Measurements from ENCODE around the gene TGM5.

TGM5 gene, protein sequence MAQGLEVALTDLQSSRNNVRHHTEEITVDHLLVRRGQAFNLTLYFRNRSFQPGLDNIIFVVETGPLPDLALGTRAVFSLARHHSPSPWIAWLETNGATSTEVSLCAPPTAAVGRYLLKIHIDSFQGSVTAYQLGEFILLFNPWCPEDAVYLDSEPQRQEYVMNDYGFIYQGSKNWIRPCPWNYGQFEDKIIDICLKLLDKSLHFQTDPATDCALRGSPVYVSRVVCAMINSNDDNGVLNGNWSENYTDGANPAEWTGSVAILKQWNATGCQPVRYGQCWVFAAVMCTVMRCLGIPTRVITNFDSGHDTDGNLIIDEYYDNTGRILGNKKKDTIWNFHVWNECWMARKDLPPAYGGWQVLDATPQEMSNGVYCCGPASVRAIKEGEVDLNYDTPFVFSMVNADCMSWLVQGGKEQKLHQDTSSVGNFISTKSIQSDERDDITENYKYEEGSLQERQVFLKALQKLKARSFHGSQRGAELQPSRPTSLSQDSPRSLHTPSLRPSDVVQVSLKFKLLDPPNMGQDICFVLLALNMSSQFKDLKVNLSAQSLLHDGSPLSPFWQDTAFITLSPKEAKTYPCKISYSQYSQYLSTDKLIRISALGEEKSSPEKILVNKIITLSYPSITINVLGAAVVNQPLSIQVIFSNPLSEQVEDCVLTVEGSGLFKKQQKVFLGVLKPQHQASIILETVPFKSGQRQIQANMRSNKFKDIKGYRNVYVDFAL

DNA sequence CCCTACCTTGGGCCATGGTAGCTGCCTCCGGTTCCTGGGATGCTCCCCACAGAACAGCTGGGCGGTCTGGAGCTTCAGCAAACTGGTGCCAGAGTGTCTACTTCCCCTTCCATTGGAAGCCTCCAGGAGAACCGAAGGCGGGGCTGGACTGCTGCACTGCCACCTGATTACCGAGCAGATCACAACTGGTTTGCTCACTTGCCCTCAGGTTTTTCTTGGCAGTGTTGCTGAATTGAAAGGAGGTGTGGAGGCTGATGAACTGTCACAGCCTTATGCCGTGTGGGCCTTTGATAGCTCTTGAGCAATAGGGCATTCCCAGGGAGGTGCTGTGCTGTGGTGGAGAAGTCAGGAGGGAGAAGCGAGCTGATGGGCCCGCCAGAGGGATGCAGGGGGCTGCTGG is at the start of gene TGM5:
Gene TGM5 (minus strand): TSS at position 95 of the 400 bp plus-strand sequence. CDS start 79 bp downstream, at position 16.
- DNase-seq (ENCODE audit: insufficient read length, low spot score) (no peak), FAIRE-seq (no peak)
- TF ChIP-seq, protein P1, sequence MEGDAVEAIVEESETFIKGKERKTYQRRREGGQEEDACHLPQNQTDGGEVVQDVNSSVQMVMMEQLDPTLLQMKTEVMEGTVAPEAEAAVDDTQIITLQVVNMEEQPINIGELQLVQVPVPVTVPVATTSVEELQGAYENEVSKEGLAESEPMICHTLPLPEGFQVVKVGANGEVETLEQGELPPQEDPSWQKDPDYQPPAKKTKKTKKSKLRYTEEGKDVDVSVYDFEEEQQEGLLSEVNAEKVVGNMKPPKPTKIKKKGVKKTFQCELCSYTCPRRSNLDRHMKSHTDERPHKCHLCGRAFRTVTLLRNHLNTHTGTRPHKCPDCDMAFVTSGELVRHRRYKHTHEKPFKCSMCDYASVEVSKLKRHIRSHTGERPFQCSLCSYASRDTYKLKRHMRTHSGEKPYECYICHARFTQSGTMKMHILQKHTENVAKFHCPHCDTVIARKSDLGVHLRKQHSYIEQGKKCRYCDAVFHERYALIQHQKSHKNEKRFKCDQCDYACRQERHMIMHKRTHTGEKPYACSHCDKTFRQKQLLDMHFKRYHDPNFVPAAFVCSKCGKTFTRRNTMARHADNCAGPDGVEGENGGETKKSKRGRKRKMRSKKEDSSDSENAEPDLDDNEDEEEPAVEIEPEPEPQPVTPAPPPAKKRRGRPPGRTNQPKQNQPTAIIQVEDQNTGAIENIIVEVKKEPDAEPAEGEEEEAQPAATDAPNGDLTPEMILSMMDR (IDR thresholded peaks at IDR 0.05; ENCODE audit: insufficient read depth, missing control alignments), result no peak

DNA sequence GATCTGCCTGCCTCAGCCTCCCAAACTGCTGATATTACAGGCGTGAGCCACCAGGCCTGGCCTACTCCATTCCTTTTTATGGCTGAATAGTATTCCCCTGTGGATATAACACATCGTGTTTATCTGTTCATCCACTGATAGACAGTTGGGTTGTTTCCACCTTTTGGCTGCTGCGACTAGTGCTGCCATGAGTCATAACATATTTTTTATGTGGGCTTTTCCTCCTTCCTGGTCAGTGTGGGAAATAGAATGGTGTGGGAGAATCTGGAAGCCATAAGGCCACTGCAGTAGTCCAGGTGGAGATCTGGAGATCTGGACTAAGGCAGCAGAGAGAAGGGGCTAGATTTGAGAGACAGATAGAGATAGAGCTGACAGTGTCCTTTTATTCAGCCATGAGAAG is 47.4 kb upstream of the TGM5 start:
- TF ChIP-seq, protein P1 (IDR thresholded peaks at IDR 0.05; ENCODE audit: insufficient read depth, missing control alignments), result no peak
- FAIRE-seq (no peak), DNase-seq (ENCODE audit: insufficient read length, low spot score) (no peak)

DNA sequence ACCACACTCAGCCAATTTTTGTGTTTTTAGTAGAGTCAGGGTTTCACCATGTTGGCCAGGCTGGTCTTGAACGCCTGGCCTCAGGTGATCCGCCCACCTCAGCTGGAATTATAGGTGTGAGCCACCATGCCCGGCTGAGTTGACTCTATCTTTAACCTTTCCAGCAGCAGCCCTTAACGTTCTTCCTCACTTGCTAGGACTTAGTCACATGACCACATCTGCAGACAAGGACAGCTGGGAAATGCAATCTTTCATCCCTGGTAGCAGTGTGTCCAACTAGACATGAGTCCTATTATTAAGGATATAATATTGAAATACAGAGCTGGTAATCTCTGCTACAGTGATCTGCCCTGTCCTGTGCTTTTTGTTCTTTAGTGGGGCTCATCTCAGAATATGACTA is 45.6 kb upstream of the TGM5 start:
- no peak for FAIRE-seq
- DNase-seq (ENCODE audit: insufficient read length, low spot score), result no peak
- TF ChIP-seq, protein P1 (IDR thresholded peaks at IDR 0.05; ENCODE audit: insufficient read depth, missing control alignments), result no peak

DNA sequence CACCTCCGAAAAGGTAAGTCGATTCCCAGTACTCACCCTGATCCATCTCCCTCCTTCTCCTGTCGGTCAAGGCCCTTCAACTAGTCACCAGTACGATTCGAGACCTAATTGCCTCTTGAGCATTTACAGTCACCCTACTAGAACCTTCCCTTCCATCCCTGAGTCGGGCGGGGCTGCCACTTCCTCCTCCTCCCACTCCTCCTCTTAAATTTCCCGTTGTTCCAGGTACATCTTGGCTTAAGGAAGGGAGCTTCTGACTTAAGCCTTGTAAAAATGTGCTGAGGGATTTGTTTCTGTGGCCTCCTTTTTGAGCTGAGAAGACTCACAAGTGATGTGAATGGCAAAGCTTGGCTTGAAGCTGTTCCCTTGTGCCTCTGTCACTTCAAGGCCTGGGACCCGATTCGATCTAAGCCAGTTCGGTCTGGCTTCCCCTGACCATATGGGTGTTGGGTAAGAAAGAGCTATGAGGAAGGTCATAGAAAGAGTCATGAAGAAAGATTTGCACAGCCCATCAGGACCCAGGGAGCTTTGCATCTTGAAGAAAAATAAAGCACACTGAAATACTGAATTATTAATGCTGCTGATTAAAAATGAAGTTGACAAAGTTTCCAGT is 35.6 kb upstream of the TGM5 start, which contains the start of gene TGM7:
Gene TGM7 (minus strand): TSS at position 51 of the 613 bp plus-strand sequence.
- no peak for DNase-seq (ENCODE audit: insufficient read length, low spot score)
- no peak for FAIRE-seq
- TF ChIP-seq, protein P1 (IDR thresholded peaks at IDR 0.05; ENCODE audit: insufficient read depth, missing control alignments), result no peak

DNA sequence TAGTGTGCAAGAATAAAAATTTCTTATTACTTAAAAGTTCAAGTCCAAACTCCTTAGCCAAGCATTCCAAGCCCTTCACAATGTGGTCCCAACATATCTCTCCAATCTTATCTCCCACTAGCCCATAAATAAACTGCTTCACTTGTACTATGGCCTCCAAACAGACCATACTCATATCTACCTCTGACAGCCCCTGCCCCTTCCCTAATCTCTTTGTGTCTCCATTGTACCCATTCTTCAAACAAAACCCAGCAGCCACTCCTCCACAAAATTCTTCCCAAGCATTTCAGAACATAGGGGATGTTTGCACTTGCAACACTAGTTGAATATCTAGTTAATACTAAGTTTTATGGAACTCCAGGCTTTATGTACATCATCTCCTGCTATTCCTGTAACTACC is 33.2 kb upstream of the TGM5 start:
- DNase-seq (ENCODE audit: insufficient read length, low spot score) (no peak), FAIRE-seq (no peak)
- TF ChIP-seq, protein P1 (IDR thresholded peaks at IDR 0.05; ENCODE audit: insufficient read depth, missing control alignments), result no peak

DNA sequence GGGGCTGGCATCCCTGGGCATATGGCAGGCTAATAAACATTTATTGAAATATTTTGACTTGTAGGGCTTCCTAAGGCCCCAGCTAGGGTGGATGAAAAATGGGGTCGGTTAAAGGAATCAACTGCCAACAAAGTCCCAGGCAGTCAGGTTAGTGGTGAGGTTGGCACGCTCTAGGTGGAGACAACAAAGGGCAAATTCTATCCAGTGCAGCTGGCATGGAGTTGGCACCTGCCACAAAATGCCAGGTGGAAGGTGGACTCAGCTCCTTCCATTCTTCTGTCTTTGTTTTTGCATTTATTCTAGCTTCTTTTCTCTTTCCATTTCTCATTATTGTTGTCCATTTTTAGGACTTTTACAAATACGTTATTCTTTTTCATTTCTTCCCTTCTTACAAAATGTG is 32.7 kb upstream of the TGM5 start:
- no peak for FAIRE-seq
- TF ChIP-seq, protein P1 (IDR thresholded peaks at IDR 0.05; ENCODE audit: insufficient read depth, missing control alignments), result no peak
- DNase-seq (ENCODE audit: insufficient read length, low spot score), result no peak
